H1 (cell line): Measurements from ENCODE around the gene TSPAN9. TPM values are rescaled to one million over a fixed set of nuclear protein-coding genes. Genes with fewer than 3 reads are reported as not detected.

ENCODE experiments used
- CTCF ChIA-PET: fragments of 300-600 bp; sonication (Branson Sonifier 250); formaldehyde crosslinking; loops from one replicate; lab custom pipeline; 2021; ENCODE audit not compliant: partially characterized antibody; lab: Charles Lee
- POLR2A ChIA-PET: fragments of 300-600 bp; sonication (Branson Sonifier 250); formaldehyde crosslinking; loops from one replicate; lab custom pipeline; 2021; ENCODE audit warnings: inconsistent platforms; ENCODE audit not compliant: partially characterized antibody; lab: Charles Lee
- DNase-seq, 2 experiments: peaks; one replicate each; pipeline versions ENCODE4 v3.0.0 to v3.0.0-alpha.2; 2010 to 2022; ENCODE audit warnings: low spot score in 2 of 2, low read depth in 1 of 2, mixed read lengths in 1 of 2
- FAIRE-seq: peaks from 2 replicates; lab custom pipeline; 2011; peaks lifted over from hg19 to GRCh38; lab: Jason Lieb, UNC
- H2AFZ ChIP-seq: 2 replicates; pipeline ENCODE4 v1.8.1; 2012; ENCODE audit warnings: low read length, inconsistent platforms
- H2AK5ac ChIP-seq: 2 replicates; pipeline ENCODE4 v1.6.1; 2013; ENCODE audit warnings: low read depth, low read length
- H2BK120ac ChIP-seq: replicated peaks from 2 replicates; pipeline ENCODE3; 2013; ENCODE audit warnings: low read depth, low read length, inconsistent platforms
- H2BK12ac ChIP-seq: 2 replicates; pipeline ENCODE4 v1.6.1; 2013; ENCODE audit warnings: low read depth, low read length
- H2BK15ac ChIP-seq: 2 replicates; pipeline ENCODE4 v1.6.1; 2013; ENCODE audit warnings: low read length
- H2BK20ac ChIP-seq: 2 replicates; pipeline ENCODE4 v1.6.1; 2013; ENCODE audit warnings: low read length
- H2BK5ac ChIP-seq: 2 replicates; pipeline ENCODE4 v1.6.1; 2013; ENCODE audit warnings: low read depth, low read length
- H3K14ac ChIP-seq: 2 replicates; pipeline ENCODE4 v1.6.1; 2013; ENCODE audit warnings: inconsistent platforms; ENCODE audit not compliant: insufficient read length
- H3K18ac ChIP-seq: 2 replicates; pipeline ENCODE4 v1.6.1; 2013; ENCODE audit warnings: low read length; ENCODE audit errors: extremely low read depth
- H3K23ac ChIP-seq: 2 replicates; pipeline ENCODE4 v1.6.1; 2013; ENCODE audit warnings: inconsistent platforms; ENCODE audit not compliant: insufficient read length
- H3K23me2 ChIP-seq: 2 replicates; pipeline ENCODE4 v1.6.1; 2013; ENCODE audit warnings: low read depth, low read length
- H3K27ac ChIP-seq: 2 replicates; pipeline ENCODE4 v1.6.1; 2011; ENCODE audit warnings: low read depth, low read length, inconsistent platforms
- H3K27me3 ChIP-seq, 4 experiments: replicated peaks in 1 of 4; 1 replicate in 1 of 4; 2 replicates in 3 of 4; pipeline versions ENCODE4 v1.6.1 to v1.8.1; 2011 to 2013; ENCODE audit warnings: low read length in 3 of 4, mild to moderate bottlenecking in 3 of 4, inconsistent platforms in 2 of 4, mixed read lengths in 2 of 4, moderate library complexity in 1 of 4; ENCODE audit not compliant: control insufficient read depth in 3 of 4, insufficient read depth in 3 of 4; ENCODE audit errors: extremely low read depth in 1 of 4
- H3K36me3 ChIP-seq, 4 experiments: 2 replicates each; pipeline versions ENCODE4 v1.6.1 to v1.8.1; 2011 to 2013; ENCODE audit warnings: mild to moderate bottlenecking in 4 of 4, low read length in 3 of 4, moderate library complexity in 2 of 4, control low read depth in 1 of 4, inconsistent platforms in 1 of 4; ENCODE audit not compliant: insufficient read depth in 4 of 4, control insufficient read depth in 2 of 4
- H3K4ac ChIP-seq: replicated peaks from 2 replicates; pipeline ENCODE3; 2013; ENCODE audit warnings: low read length, low read depth, mixed read lengths, inconsistent platforms; ENCODE audit not compliant: insufficient read length
- H3K4me1 ChIP-seq, 4 experiments: replicated peaks in 1 of 4; 1 replicate in 1 of 4; 2 replicates in 3 of 4; pipeline versions ENCODE4 v1.6.1 to v1.8.1; 2011 to 2013; ENCODE audit warnings: low read length in 3 of 4, inconsistent platforms in 2 of 4, mixed read lengths in 1 of 4; ENCODE audit not compliant: insufficient read depth in 4 of 4, control insufficient read depth in 3 of 4
- H3K4me2 ChIP-seq, 2 experiments: 2 replicates each; pipeline versions ENCODE4 v1.6.1 to v1.8.1; 2011 to 2013; ENCODE audit warnings: low read depth in 2 of 2, low read length in 2 of 2, control low read depth in 1 of 2, inconsistent platforms in 1 of 2, mild to moderate bottlenecking in 1 of 2; ENCODE audit not compliant: insufficient read depth in 1 of 2
- H3K4me3 ChIP-seq, 4 experiments: fragments of 200-600, 300-600 bp in 1 of 4; sonication (generic), shearing (Covaris generic), sonication (Bioruptor Twin) in 1 of 4; 2 replicates each; pipeline versions ENCODE4 v1.5.1 to v1.8.1; 2011 to 2016; ENCODE audit warnings: low read length in 4 of 4, low read depth in 3 of 4, control low read depth in 2 of 4, inconsistent platforms in 2 of 4, mild to moderate bottlenecking in 2 of 4, mixed read lengths in 1 of 4, moderate library complexity in 1 of 4; ENCODE audit not compliant: insufficient read depth in 2 of 4; ENCODE audit errors: extremely low read depth in 1 of 4
- H3K56ac ChIP-seq: replicated peaks from 2 replicates; pipeline ENCODE3; 2013; ENCODE audit warnings: low read depth, mild to moderate bottlenecking, mixed read lengths, low read length, inconsistent platforms; ENCODE audit not compliant: insufficient read length
- H3K79me1 ChIP-seq: 2 replicates; pipeline ENCODE4 v1.6.1; 2013; ENCODE audit warnings: low read depth, low read length, control low read depth
- H3K79me2 ChIP-seq, 2 experiments: 2 replicates each; pipeline versions ENCODE4 v1.6.1 to v1.8.1; 2012 to 2013; ENCODE audit warnings: low read length in 2 of 2, mild to moderate bottlenecking in 2 of 2, inconsistent platforms in 1 of 2; ENCODE audit not compliant: insufficient read depth in 2 of 2, control insufficient read depth in 1 of 2
- H3K9ac ChIP-seq, 4 experiments: replicated peaks in 1 of 4; 1 replicate in 1 of 4; 2 replicates in 3 of 4; pipeline versions ENCODE4 v1.6.1 to v1.8.1; 2011 to 2013; ENCODE audit warnings: low read depth in 3 of 4, low read length in 3 of 4, control low read depth in 2 of 4, mild to moderate bottlenecking in 2 of 4, moderate library complexity in 2 of 4, inconsistent platforms in 1 of 4; ENCODE audit errors: extremely low read depth in 1 of 4
- H3K9me3 ChIP-seq, 2 experiments: 2 replicates each; pipeline versions ENCODE4 v1.6.1 to v1.8.1; 2012 to 2013; ENCODE audit warnings: mild to moderate bottlenecking in 2 of 2, moderate library complexity in 2 of 2, control low read depth in 1 of 2, inconsistent platforms in 1 of 2, low read depth in 1 of 2, low read length in 1 of 2, mixed read lengths in 1 of 2; ENCODE audit not compliant: insufficient read depth in 2 of 2
- H4K20me1 ChIP-seq, 2 experiments: replicated peaks in 1 of 2; 2 replicates each; pipeline versions ENCODE3 to v1.8.1; 2011 to 2013; ENCODE audit warnings: inconsistent platforms in 2 of 2, low read length in 2 of 2, mild to moderate bottlenecking in 1 of 2; ENCODE audit not compliant: insufficient read depth in 2 of 2, control insufficient read depth in 1 of 2
- H4K5ac ChIP-seq: 2 replicates; pipeline ENCODE4 v1.6.1; 2013; ENCODE audit warnings: low read length, low read depth, mixed read lengths, inconsistent platforms; ENCODE audit not compliant: insufficient read length
- H4K8ac ChIP-seq: 2 replicates; pipeline ENCODE4 v1.8.0; 2013; ENCODE audit warnings: mild to moderate bottlenecking, moderate library complexity, low read length, inconsistent platforms; ENCODE audit not compliant: insufficient read depth; ENCODE audit errors: extremely low read depth
- H4K91ac ChIP-seq: replicated peaks from 2 replicates; pipeline ENCODE3; 2013; ENCODE audit warnings: low read length, mixed read lengths, inconsistent platforms; ENCODE audit not compliant: insufficient read length
- ASH2L ChIP-seq: fragments of 200-600, 300-600 bp; sonication (generic); IDR thresholded peaks from one replicate; pipeline ENCODE4 v1.7.1; 2017; ENCODE audit warnings: low read length
- BCL11A ChIP-seq, 2 experiments: IDR thresholded peaks; one replicate each; pipeline ENCODE4 v1.6.1; 2011; ENCODE audit warnings: low read depth in 2 of 2, low read length in 2 of 2, mild to moderate bottlenecking in 2 of 2
- GABPA ChIP-seq: IDR thresholded peaks from 2 replicates; pipeline ENCODE4 v1.6.1; 2011; ENCODE audit warnings: mild to moderate bottlenecking, low read length, moderate library complexity, borderline replicate concordance; ENCODE audit not compliant: insufficient read depth
- HDAC2 ChIP-seq, 2 experiments: fragments of 300-600 bp in 1 of 2; sonication (generic) in 1 of 2; IDR thresholded peaks; 2 replicates each; pipeline ENCODE4 v1.6.1; 2011 to 2012; ENCODE audit warnings: low read depth in 2 of 2, low read length in 2 of 2, mild to moderate bottlenecking in 2 of 2, moderate library complexity in 2 of 2, borderline replicate concordance in 1 of 2, inconsistent platforms in 1 of 2
- POU5F1 ChIP-seq: IDR thresholded peaks from 2 replicates; pipeline ENCODE4 v1.6.1; 2011; ENCODE audit warnings: low read depth, mild to moderate bottlenecking, low read length, moderate library complexity
- RAD21 ChIP-seq, 2 experiments: IDR thresholded peaks in 1 of 2; conservative IDR thresholded peaks in 1 of 2; 2 replicates each; pipeline ENCODE4 v1.6.1; 2011; ENCODE audit warnings: low read depth in 2 of 2, low read length in 2 of 2, improper control_type of control experiment in 1 of 2, inconsistent platforms in 1 of 2, mild to moderate bottlenecking in 1 of 2, moderate library complexity in 1 of 2
- RXRA ChIP-seq: IDR thresholded peaks from 2 replicates; pipeline ENCODE4 v1.6.1; 2011; ENCODE audit warnings: low read depth, mild to moderate bottlenecking, low read length, moderate library complexity; ENCODE audit not compliant: insufficient read depth
- SIN3A ChIP-seq, 2 experiments: IDR thresholded peaks in 1 of 2; conservative IDR thresholded peaks in 1 of 2; 2 replicates each; pipeline ENCODE4 v1.6.1; 2011 to 2012; ENCODE audit warnings: low read length in 2 of 2, improper control_type of control experiment in 1 of 2, low read depth in 1 of 2, mild to moderate bottlenecking in 1 of 2
- SP1 ChIP-seq: IDR thresholded peaks from 2 replicates; pipeline ENCODE4 v1.6.1; 2011; ENCODE audit warnings: low read depth, low read length
- SP4 ChIP-seq: IDR thresholded peaks from 2 replicates; pipeline ENCODE4 v1.6.1; 2012; ENCODE audit warnings: low read length, inconsistent platforms
- TEAD4 ChIP-seq: IDR thresholded peaks from 2 replicates; pipeline ENCODE4 v1.6.1; 2012; ENCODE audit warnings: low read depth, low read length, inconsistent platforms, mixed read lengths
- WGBS, 2 experiments: shearing (Covaris generic) in 1 of 2; methylation state at CpG; one replicate each; pipeline versions ENCODE4 v1.1.6 to v1.1.7; 2013 to 2015; ENCODE audit warnings: low lambda C conversion rate in 2 of 2, mixed read lengths in 2 of 2, inconsistent platforms in 1 of 2, low coverage in 1 of 2, missing lambda C conversion rate in 1 of 2; ENCODE audit not compliant: insufficient replicate concordance in 2 of 2, insufficient coverage in 1 of 2, insufficient read length in 1 of 2; ENCODE audit errors: extremely low coverage in 1 of 2, missing lambda C conversion rate in 1 of 2; 5-methylcytosine and 5-hydroxymethylcytosine counted together
- polyA plus RNA-seq, 7 experiments: library from polyadenylated mRNA; depleted of rRNA in 3 of 7; stranded (reverse) in 5 of 7; unstranded in 2 of 7; fragments of >200 nt in 5 of 7; fragments of 200-250 nt in 2 of 7; gene quantifications; 1 replicate in 5 of 7; 2 replicates in 1 of 7; 4 replicates in 1 of 7; pipeline versions ENCODE4 v1.2.1 to v1.2.3, GENCODE V29; 2011 to 2013; ENCODE audit warnings: missing spikeins in 2 of 7, mixed read lengths in 2 of 7
- total RNA-seq: library from RNA; stranded (reverse); fragmentation: NEBNext Ultra II Directional; extraction: Animal tissue kit (Norgen Biotek cat#: 25700); gene quantifications from 2 replicates; pipeline ENCODE4 v1.2.1, GENCODE V29; 2021

Gene TSPAN9
- total and polyA plus RNA-seq, 2 of the 8 experiments (the other 6 are each of a cell fraction or from before 2014, with no cell fraction given), result 11.5 to 29.1 TPM

DNA sequence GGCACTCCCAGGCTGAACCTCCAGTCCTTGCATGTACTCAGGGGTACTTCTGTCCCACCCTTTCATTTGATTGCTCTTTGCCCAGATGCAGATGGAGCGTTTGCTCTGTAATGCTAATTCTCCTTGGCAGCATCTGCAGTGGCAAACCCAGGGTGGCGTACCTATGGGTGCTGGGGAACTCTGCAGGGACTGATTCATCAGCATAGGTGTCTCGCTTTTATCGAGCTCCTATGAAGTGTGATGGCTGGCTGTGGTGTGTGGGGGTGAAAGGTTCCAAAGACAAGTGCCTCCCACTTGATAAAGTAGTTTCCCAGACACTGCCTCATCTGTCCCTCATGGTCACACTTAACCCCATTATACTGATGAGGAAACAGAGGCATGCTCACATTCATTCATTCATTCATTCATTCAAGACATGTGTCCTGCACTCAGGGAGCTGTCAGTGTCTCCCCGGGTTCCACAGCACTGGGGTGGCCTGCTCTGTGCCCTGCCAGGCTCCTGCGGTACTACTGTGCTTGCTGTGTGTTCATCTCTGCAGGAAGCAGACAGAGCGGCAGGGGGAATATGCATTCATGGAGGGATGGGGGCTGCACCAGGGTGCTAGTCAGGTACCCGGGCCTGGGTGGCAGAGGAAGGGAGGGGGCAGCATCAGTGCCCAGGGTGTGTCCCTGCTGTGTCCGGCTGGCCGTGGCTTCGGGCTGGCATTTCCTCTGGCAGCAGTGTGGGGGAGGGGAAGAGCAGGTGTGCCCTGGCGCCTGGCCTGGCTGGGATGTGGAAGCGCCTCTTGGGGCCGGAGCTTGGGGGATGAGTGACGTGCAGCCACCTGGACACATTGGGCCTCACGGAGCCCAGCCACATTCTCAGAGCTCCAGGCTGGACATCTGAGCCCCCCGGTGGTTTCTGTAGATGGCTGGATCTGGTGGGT lies 110.9 kb downstream of the TSPAN9 start:
- DNase-seq, result no peak
- Histone ChIP-seq H3K79me2 (no peaks in the 10 kb centered on the region), H4K20me1 (peaks cover 0 to 3% of the 10 kb centered on the region in 2 experiments), H3K36me3 (no peaks in the 10 kb centered on the region), H3K23ac (no peak overlapping the region), H2BK15ac (no peak overlapping the region), H4K8ac (no peak overlapping the region), H4K5ac (no peak overlapping the region), H2BK5ac (no peak overlapping the region), H3K4me2 (no peak overlapping the region), H3K79me1 (peaks cover 2% of the 10 kb centered on the region), H3K4ac (no peak overlapping the region), H2AK5ac (no peak overlapping the region), H3K27ac (no peak overlapping the region), H2BK20ac (no peak overlapping the region), H2AFZ (no peak overlapping the region), H3K23me2 (no peaks in the 10 kb centered on the region), H3K56ac (no peak overlapping the region), H2BK120ac (no peak overlapping the region), H3K27me3 (no peaks in the 10 kb centered on the region; a peak in 1 of 7 replicates), H3K4me3 (no peak overlapping the region), H3K4me1 (peaks cover 0 to 5% (median 0%) of the 10 kb centered on the region in 4 experiments; a peak in 2 of 7 replicates), H3K18ac (no peak overlapping the region; the same call in 1 of the 2 replicates), H3K9me3 (no peaks in the 10 kb centered on the region), H3K14ac (no peak overlapping the region), H3K9ac (no peak overlapping the region), H4K91ac (no peak overlapping the region), H2BK12ac (no peak overlapping the region)
- 90% methylated on average over 17 of the region's 17 CpGs; no CpG with 5 or more reads in 1 of the 2 experiments for WGBS, 2 experiments
- FAIRE-seq, result no peak
- CTCF ChIA-PET, result interaction anchor here (0.9 to 12.7 kb wide), 11 partner anchors 9 to 112 kb away, joined by 3 to 83 read pairs (median 5); no protein-coding TSS in a partner anchor
- POLR2A ChIA-PET, result no interaction called here
- no peak for TF ChIP-seq ASH2L
- TF ChIP-seq RXRA, result no peak
- no peak for TF ChIP-seq BCL11A (IDR thresholded peaks at IDR 0.05; ENCODE audit: low read depth in 2 of 2, low read length in 2 of 2)
- no peak for TF ChIP-seq SP1
- no peak for TF ChIP-seq HDAC2 (IDR thresholded peaks at IDR 0.05; ENCODE audit: borderline replicate concordance in 1 of 2, low read depth in 2 of 2, low read length in 2 of 2)
- TF ChIP-seq RAD21 (IDR thresholded peaks at IDR 0.05 in 1 of 2, conservative IDR thresholded peaks at IDR 0.05 in 1 of 2; ENCODE audit: low read depth in 2 of 2, low read length in 2 of 2), result no peak
- TF ChIP-seq SIN3A (conservative IDR thresholded peaks at IDR 0.05 in 1 of 2, IDR thresholded peaks at IDR 0.05 in 1 of 2; ENCODE audit: low read depth in 1 of 2, low read length in 2 of 2), result no peak
- no peak for TF ChIP-seq TEAD4
- TF ChIP-seq SP4, result no peak
- no peak for TF ChIP-seq GABPA
- no peak for TF ChIP-seq POU5F1
